HL-60 (cell line): ENCODE data around the gene PSMD1.

Experiments
- CTCF ChIP-seq: IDR thresholded peaks from one replicate; pipeline ENCODE4 v1.5.1; 2011; ENCODE audit warnings: low read length, control low read depth, inconsistent platforms; ENCODE audit not compliant: insufficient read depth
- GABPA ChIP-seq: IDR thresholded peaks from 2 replicates; pipeline ENCODE4 v1.6.1; 2012; ENCODE audit warnings: low read depth
- POLR2AphosphoS5 ChIP-seq: IDR thresholded peaks from 2 replicates; pipeline ENCODE4 v1.6.1; 2012; ENCODE audit warnings: low read depth
- REST ChIP-seq: IDR thresholded peaks from 2 replicates; pipeline ENCODE4 v1.6.1; 2012; ENCODE audit warnings: low read depth; ENCODE audit not compliant: insufficient replicate concordance
- SPI1 ChIP-seq: IDR thresholded peaks from 2 replicates; pipeline ENCODE4 v1.6.1; 2012; ENCODE audit warnings: low read depth, mild to moderate bottlenecking, borderline replicate concordance

GRCh38 chr2:231009236-231009919 is 47.3 kb upstream of the PSMD1 start:
- TF ChIP-seq SPI1, result no peak
- no peak for TF ChIP-seq CTCF
- no peak for TF ChIP-seq POLR2AphosphoS5
- TF ChIP-seq REST, result no peak
- TF ChIP-seq GABPA, result no peak
